B cell (primary cell): ENCODE data around the gene ATP5F1B. TPM values are rescaled to one million over a fixed set of nuclear protein-coding genes. Genes with fewer than 3 reads are reported as not detected.

Source experiments
- ATAC-seq: fragments of 200-7000 bp; cut with Tn5 transposase; one replicate; pipeline ENCODE4 v1.10.0; 2021; ENCODE audit warnings: low read depth, mild to moderate bottlenecking, moderate number of reproducible peaks, moderate library complexity
- CTCF ChIA-PET: fragments of 350-600 bp; sonication (Branson Sonifier 250); formaldehyde crosslinking; loops from one replicate; lab custom pipeline; 2021; ENCODE audit warnings: antibody characterized with exemption, inconsistent platforms; lab: Charles Lee
- POLR2A ChIA-PET: fragments of 350-600 bp; sonication (Branson Sonifier 250); formaldehyde crosslinking; loops from one replicate; lab custom pipeline; 2021; ENCODE audit warnings: antibody characterized with exemption; lab: Charles Lee
- DNase-seq: peaks from one replicate; pipeline ENCODE4 v3.0.0; 2013
- H2AFZ ChIP-seq: 2 replicates; pipeline ENCODE4 v1.6.1; 2012; ENCODE audit warnings: mild to moderate bottlenecking, low read depth, low read length; ENCODE audit not compliant: insufficient read depth, poor library complexity, severe bottlenecking
- H3K27ac ChIP-seq, 2 donors: 1 replicate in 1 of 2; 2 replicates in 1 of 2; pipeline ENCODE4 v1.5.1; 2012 to 2013; ENCODE audit warnings: low read length in 2 of 2, mild to moderate bottlenecking in 2 of 2, moderate library complexity in 1 of 2
- H3K27me3 ChIP-seq, 4 experiments: fragments of 200-600 bp in 1 of 4; sonication (generic) in 1 of 4; replicated peaks in 1 of 4; 1 replicate in 2 of 4; 2 replicates in 2 of 4; pipeline versions ENCODE4 v1.6.1 to v1.7.0; 2013 to 2016; ENCODE audit warnings: low read length in 3 of 4, mild to moderate bottlenecking in 2 of 4, mixed read lengths in 1 of 4, moderate library complexity in 1 of 4; ENCODE audit not compliant: insufficient read depth in 4 of 4, control insufficient read depth in 3 of 4; ENCODE audit errors: control extremely low read depth in 1 of 4
- H3K36me3 ChIP-seq, 2 experiments: replicated peaks in 1 of 2; 1 replicate in 1 of 2; 2 replicates in 1 of 2; pipeline versions ENCODE4 v1.6.1 to v1.7.1; 2013; ENCODE audit warnings: low read length in 1 of 2; ENCODE audit not compliant: insufficient read depth in 2 of 2, control insufficient read depth in 1 of 2; ENCODE audit errors: control extremely low read depth in 1 of 2, extremely low read depth in 1 of 2
- H3K4me1 ChIP-seq, 2 donors: fragments of 200-600 bp in 1 of 2; sonication (generic) in 1 of 2; 1 replicate in 1 of 2; 2 replicates in 1 of 2; pipeline versions ENCODE4 v1.5.1 to v1.6.1; 2013 to 2017; ENCODE audit warnings: low read length in 2 of 2; ENCODE audit not compliant: control insufficient read depth in 2 of 2, insufficient read depth in 2 of 2
- H3K4me2 ChIP-seq: replicated peaks from 2 replicates; pipeline ENCODE3; 2012; ENCODE audit warnings: mild to moderate bottlenecking, low read depth, low read length; ENCODE audit not compliant: poor library complexity, severe bottlenecking
- H3K4me3 ChIP-seq, 5 experiments: fragments of 200-600 bp in 1 of 5; sonication (generic) in 1 of 5; 1 replicate in 3 of 5; 2 replicates in 2 of 5; pipeline versions ENCODE4 v1.5.1 to v1.7.0; 2011 to 2016; ENCODE audit warnings: low read length in 4 of 5, mild to moderate bottlenecking in 4 of 5, low read depth in 2 of 5, control low read depth in 1 of 5, moderate library complexity in 1 of 5; ENCODE audit not compliant: insufficient read depth in 1 of 5; ENCODE audit errors: control extremely low read depth in 1 of 5, extremely low read depth in 1 of 5
- H3K79me2 ChIP-seq: fragments of 200-600 bp; sonication (generic); one replicate; pipeline ENCODE4 v1.6.0; 2016; ENCODE audit warnings: low read length; ENCODE audit not compliant: control insufficient read depth, insufficient read depth
- H3K9ac ChIP-seq: fragments of 200-600 bp; sonication (generic); 2 replicates; pipeline ENCODE4 v1.6.1; 2017; ENCODE audit warnings: mild to moderate bottlenecking, low read length, moderate library complexity
- H3K9me3 ChIP-seq, 3 donors: one replicate each; pipeline versions ENCODE4 v1.6.1 to v1.7.1; 2013; ENCODE audit warnings: low read length in 2 of 3; ENCODE audit not compliant: control insufficient read depth in 2 of 3, insufficient read depth in 1 of 3; ENCODE audit errors: control extremely low read depth in 1 of 3
- H4K20me1 ChIP-seq: 2 replicates; pipeline ENCODE4 v1.6.0; 2012; ENCODE audit warnings: mild to moderate bottlenecking, low read length; ENCODE audit not compliant: insufficient read depth, control insufficient read depth, poor library complexity, severe bottlenecking
- H3K27ac Mint-ChIP-seq: one replicate; pipeline ENCODE4 v1.8.0; 2021; ENCODE audit warnings: mixed read lengths
- H3K27me3 Mint-ChIP-seq: one replicate; pipeline ENCODE4 v1.8.0; 2021; ENCODE audit warnings: mixed read lengths
- H3K4me1 Mint-ChIP-seq: one replicate; pipeline ENCODE4 v1.8.0; 2021; ENCODE audit warnings: mixed read lengths
- H3K4me3 Mint-ChIP-seq: one replicate; pipeline ENCODE4 v1.8.0; 2021; ENCODE audit warnings: mixed read lengths
- H3K9me3 Mint-ChIP-seq: one replicate; pipeline ENCODE4 v1.8.0; 2022; ENCODE audit warnings: mixed read lengths; ENCODE audit not compliant: insufficient read depth
- CTCF ChIP-seq: fragments of 200-600 bp; IDR thresholded peaks from one replicate; pipeline ENCODE4 v1.8.0; 2022; ENCODE audit warnings: antibody characterized with exemption, mild to moderate bottlenecking
- EZH2 ChIP-seq: IDR thresholded peaks from 2 replicates; pipeline ENCODE4 v1.6.1; 2012; ENCODE audit warnings: borderline replicate concordance, low read depth, mild to moderate bottlenecking, moderate library complexity, low read length; ENCODE audit not compliant: insufficient read depth, poor library complexity, severe bottlenecking
- WGBS: methylation state at CpG from one replicate; pipeline ENCODE4 v1.1.5; 2013; ENCODE audit warnings: missing lambda C conversion rate; ENCODE audit not compliant: insufficient coverage; 5-methylcytosine and 5-hydroxymethylcytosine counted together
- intact Hi-C: fragments of 100-400 bp; cut with micrococcal nuclease; formaldehyde crosslinking; loops from one replicate; pipeline ENCODE4 v1.10.0; 2022
- polyA plus RNA-seq: library from polyadenylated mRNA; depleted of rRNA; stranded (reverse); fragments of >200 nt; gene quantifications from 2 replicates; pipeline ENCODE4 v1.2.3, GENCODE V29; 2012
- small RNA-seq: library from RNA; depleted of rRNA; stranded (forward); fragments of <200 nt; gene quantifications from one replicate; pipeline ENCODE3, GENCODE V24; 2012; ENCODE audit warnings: low replicate concordance, low read depth; ENCODE audit not compliant: insufficient read length
- total RNA-seq, 2 donors: library from RNA; stranded (reverse); fragments of 120-200 nt in 1 of 2; gene quantifications; 1 replicate in 1 of 2; 2 replicates in 1 of 2; pipeline versions ENCODE4 v1.2.3 to v1.2.4, GENCODE V29; 2013 to 2022

ATP5F1B gene
- total and polyA plus RNA-seq, 2 donors (not counting 1 experiment from before 2014, with no cell fraction given) = 217 to 378 TPM

- H4K20me1 ChIP-seq = peaks cover 4% of the 10 kb centered on the region
- POLR2A ChIA-PET = no interaction called here
- no peak overlapping the region for H3K4me2 ChIP-seq
- no peaks in the 10 kb centered on the region for H3K79me2 ChIP-seq
- no peaks in the 10 kb centered on the region for H3K27me3 ChIP-seq
- no peak for DNase-seq
- 100% methylated on average over 1 of the region's 1 CpG for WGBS
- Mint-ChIP-seq H3K27ac (no peak overlapping the region), H3K27me3 (no peaks in the 10 kb centered on the region), H3K9me3 (no peaks in the 10 kb centered on the region), H3K4me3 (no peak overlapping the region), H3K4me1 (peaks cover 3% of the 10 kb centered on the region)
- no peak overlapping the region for H3K9ac ChIP-seq
- no peak for ATAC-seq
- no peaks in the 10 kb centered on the region for H3K4me1 ChIP-seq
- CTCF ChIA-PET = interaction anchor here (1.0 to 1.4 kb wide), 4 partner anchors 46 to 76 kb away, joined by 3 to 7 read pairs (median 4); partner anchors contain the start of gene RBMS2
- no peak for TF ChIP-seq CTCF
- TF ChIP-seq EZH2 = no peak
- intact Hi-C loops = loop anchor here (5.0 kb wide), 1 partner anchor 38 kb away; no protein-coding TSS in a partner anchor
- no peak overlapping the region for H3K4me3 ChIP-seq
- H3K27ac ChIP-seq = no peak overlapping the region
- peaks cover 0 to 2% of the 10 kb centered on the region in 2 experiments for H3K36me3 ChIP-seq
- no peaks in the 10 kb centered on the region for H3K9me3 ChIP-seq
- no peak overlapping the region for H2AFZ ChIP-seq
Measured at GRCh38 chr12:56589783-56590182, 56.0 kb downstream of the ATP5F1B start.

Small RNAs within 50 kb of the gene (small RNA-seq; reads per million reads assigned to genes)
- gene RN7SL809P (not detected), gene RNU6-343P (not detected), gene SNORD59A (33,858 reads per million, percentile 100 among the genes with 10 or more reads in this experiment)

Other genes with a start within 250 kb of the ATP5F1B start
- 44.4 and 46.6 TPM in 2 replicates for gene TIMELESS, start 196.6 kb downstream of the ATP5F1B start, total RNA-seq
- gene TIMELESS, start 196.6 kb downstream of the ATP5F1B start, polyA plus RNA-seq = 17.2 and 24.3 TPM in 2 replicates
- not detected in 2 replicates for gene MIP, start 191.3 kb downstream of the ATP5F1B start, total RNA-seq
- gene MIP, start 191.3 kb downstream of the ATP5F1B start, polyA plus RNA-seq = not detected in 2 replicates
- gene SPRYD4, start 177.4 kb downstream of the ATP5F1B start, total RNA-seq = 7.4 and 8.0 TPM in 2 replicates
- gene SPRYD4, start 177.4 kb downstream of the ATP5F1B start, polyA plus RNA-seq = 3.7 and 4.2 TPM in 2 replicates
- gene GLS2, start 157.8 kb downstream of the ATP5F1B start, total RNA-seq = 5.3 and 7.2 TPM in 2 replicates
- 3.6 and 5.3 TPM in 2 replicates for gene GLS2, start 157.8 kb downstream of the ATP5F1B start, polyA plus RNA-seq
- gene RBMS2, start 124.2 kb downstream of the ATP5F1B start, total RNA-seq = 5.0 and 7.6 TPM in 2 replicates
- gene RBMS2, start 124.2 kb downstream of the ATP5F1B start, polyA plus RNA-seq = 0.81 and 1.2 TPM in 2 replicates
- gene BAZ2A, start 15.7 kb downstream of the ATP5F1B start, total RNA-seq = 280 and 284 TPM in 2 replicates
- gene BAZ2A, start 15.7 kb downstream of the ATP5F1B start, polyA plus RNA-seq = 95.7 and 138 TPM in 2 replicates
- 121 and 124 TPM in 2 replicates for gene PTGES3, start 42.3 kb upstream of the ATP5F1B start, total RNA-seq
- gene PTGES3, start 42.3 kb upstream of the ATP5F1B start, polyA plus RNA-seq = 35.3 and 46.7 TPM in 2 replicates
- gene NACA, start 79.3 kb upstream of the ATP5F1B start, total RNA-seq = 993 and 1,076 TPM in 2 replicates
- gene NACA, start 79.3 kb upstream of the ATP5F1B start, polyA plus RNA-seq = 351 and 1,127 TPM in 2 replicates
- gene PRIM1, start 106.3 kb upstream of the ATP5F1B start, total RNA-seq = 25.2 and 25.4 TPM in 2 replicates
- gene PRIM1, start 106.3 kb upstream of the ATP5F1B start, polyA plus RNA-seq = 14.3 and 16.9 TPM in 2 replicates
- 0.89 and 3.5 TPM in 2 replicates for gene HSD17B6, start 117.3 kb upstream of the ATP5F1B start, total RNA-seq
- gene HSD17B6, start 117.3 kb upstream of the ATP5F1B start, polyA plus RNA-seq = 0.63 and 0.78 TPM in 2 replicates